Testis (tissue), 3 donors: Measurements from ENCODE around the gene ADSL. TPM values are rescaled to one million over a fixed set of nuclear protein-coding genes. Genes with fewer than 3 reads are reported as not detected.

Source experiments
- DNase-seq: peaks from one replicate; pipeline ENCODE4 v3.0.0-alpha.2; 2019
- H3K27ac ChIP-seq, 2 donors: fragments of 200-600 bp; sonication (generic); one replicate each; pipeline ENCODE4 v1.5.1; 2019
- H3K27me3 ChIP-seq: fragments of 200-600 bp; sonication (generic); one replicate; pipeline ENCODE4 v1.5.1; 2019
- H3K36me3 ChIP-seq: fragments of 200-600 bp; sonication (generic); one replicate; pipeline ENCODE4 v1.5.1; 2017; ENCODE audit warnings: low read depth; ENCODE audit errors: missing control alignments
- H3K4me1 ChIP-seq: fragments of 200-600 bp; sonication (generic); one replicate; pipeline ENCODE4 v1.5.1; 2019
- H3K4me3 ChIP-seq, 2 donors: fragments of 200-600 bp; sonication (generic); one replicate each; pipeline ENCODE4 v1.5.1; 2017 to 2019
- H3K9me3 ChIP-seq: fragments of 200-600 bp; sonication (generic); one replicate; pipeline ENCODE4 v1.5.1; 2017
- POLR2A ChIP-seq: fragments of 450-650 bp; IDR thresholded peaks from one replicate; pipeline ENCODE4 v1.6.1; 2017; ENCODE audit warnings: antibody characterized with exemption, mild to moderate bottlenecking, moderate library complexity
- WGBS, 2 donors: methylation state at CpG; one replicate each; pipeline ENCODE4 v1.1.5; 2018; 5-methylcytosine and 5-hydroxymethylcytosine counted together
- intact Hi-C: fragments of 100-400 bp; cut with DNase I; formaldehyde crosslinking; loops from one replicate; pipeline ENCODE4 v1.15.1; 2023; ENCODE audit warnings: low total_unique reads
- polyA plus RNA-seq: library from polyadenylated mRNA; stranded (reverse); fragments of 350-450 nt; fragmentation: Illumina TruSeq; extraction: RNeasy Lipid Tissue Mini Kit (QIAGEN cat#74804); gene quantifications from one replicate; pipeline ENCODE4 v1.2.3, GENCODE V29; 2014; ENCODE audit warnings: low read depth, low replicate concordance; ENCODE audit not compliant: insufficient read depth
- total RNA-seq, 2 donors: library from RNA; depleted of rRNA; stranded (reverse); fragments of >200 nt; gene quantifications; one replicate each; pipeline ENCODE4 v1.2.3, GENCODE V29; 2016
- TF ChIP-seq, protein P1 (sequence below), 3 experiments: fragments of 450-650 bp in 2 of 3; fragments of 200-600 bp in 1 of 3; sonication (generic) in 1 of 3; IDR thresholded peaks; one replicate each; pipeline ENCODE4 v1.5.1; 2016 to 2019; ENCODE audit warnings: antibody characterized with exemption in 3 of 3, mild to moderate bottlenecking in 2 of 3, moderate library complexity in 1 of 3

Gene ADSL
- total and polyA plus RNA-seq, 3 donors from 2014 or later: 72.4 to 102 (median 78.9) TPM

DNA sequence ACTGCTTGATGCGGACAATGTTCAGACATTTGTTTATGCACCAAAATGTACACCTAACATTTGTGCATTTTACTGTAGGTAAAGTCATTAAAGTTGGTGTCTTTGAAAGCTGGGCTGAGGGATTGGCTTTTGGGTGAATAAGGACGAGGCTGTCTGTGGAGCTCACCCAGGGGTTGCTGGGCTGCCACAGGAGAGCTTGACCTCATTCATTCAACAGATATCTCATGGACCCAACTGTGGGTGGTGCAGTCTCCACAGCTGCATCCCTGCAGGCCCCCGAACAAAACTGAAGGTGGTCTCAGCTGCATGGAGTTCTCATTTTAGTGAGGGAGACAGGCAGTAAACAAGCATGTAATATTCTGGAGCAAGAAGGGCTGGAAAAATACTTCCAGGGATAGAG, 56.8 kb downstream of the ADSL start:
- Histone ChIP-seq H3K27me3 (no peaks in the 10 kb centered on the region), H3K4me3 (no peak overlapping the region), H3K9me3 (no peaks in the 10 kb centered on the region), H3K4me1 (no peaks in the 10 kb centered on the region), H3K36me3 (no peaks in the 10 kb centered on the region), H3K27ac (no peak overlapping the region)
- WGBS, 2 donors: 88 to 96% methylated on average over 2 to 3 of the region's 3 CpGs
- no peak for DNase-seq
- intact Hi-C loops: no loop called here
- TF ChIP-seq, protein P1, sequence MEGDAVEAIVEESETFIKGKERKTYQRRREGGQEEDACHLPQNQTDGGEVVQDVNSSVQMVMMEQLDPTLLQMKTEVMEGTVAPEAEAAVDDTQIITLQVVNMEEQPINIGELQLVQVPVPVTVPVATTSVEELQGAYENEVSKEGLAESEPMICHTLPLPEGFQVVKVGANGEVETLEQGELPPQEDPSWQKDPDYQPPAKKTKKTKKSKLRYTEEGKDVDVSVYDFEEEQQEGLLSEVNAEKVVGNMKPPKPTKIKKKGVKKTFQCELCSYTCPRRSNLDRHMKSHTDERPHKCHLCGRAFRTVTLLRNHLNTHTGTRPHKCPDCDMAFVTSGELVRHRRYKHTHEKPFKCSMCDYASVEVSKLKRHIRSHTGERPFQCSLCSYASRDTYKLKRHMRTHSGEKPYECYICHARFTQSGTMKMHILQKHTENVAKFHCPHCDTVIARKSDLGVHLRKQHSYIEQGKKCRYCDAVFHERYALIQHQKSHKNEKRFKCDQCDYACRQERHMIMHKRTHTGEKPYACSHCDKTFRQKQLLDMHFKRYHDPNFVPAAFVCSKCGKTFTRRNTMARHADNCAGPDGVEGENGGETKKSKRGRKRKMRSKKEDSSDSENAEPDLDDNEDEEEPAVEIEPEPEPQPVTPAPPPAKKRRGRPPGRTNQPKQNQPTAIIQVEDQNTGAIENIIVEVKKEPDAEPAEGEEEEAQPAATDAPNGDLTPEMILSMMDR (IDR thresholded peaks at IDR 0.05): no peak
- no peak for TF ChIP-seq POLR2A

DNA sequence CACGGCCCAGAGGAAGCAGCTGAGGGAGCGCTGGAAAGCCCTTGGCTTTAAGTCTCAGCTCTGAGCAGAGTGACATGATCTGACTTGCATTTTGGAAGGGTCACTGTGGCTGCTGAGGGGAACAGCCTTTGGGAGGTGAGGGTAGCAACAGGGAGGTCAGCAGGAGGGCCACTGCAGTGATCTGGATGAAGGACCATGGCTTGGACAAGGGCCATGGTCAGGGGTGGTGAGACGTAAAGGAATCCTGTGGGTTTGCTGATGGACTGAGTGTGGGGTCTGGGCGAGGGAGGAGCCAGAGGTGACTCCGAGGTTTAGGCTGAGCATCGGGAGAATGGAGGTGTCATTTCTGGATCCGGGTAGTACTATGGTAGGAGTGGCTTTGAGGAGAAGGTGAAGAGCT, 57.4 kb downstream of the ADSL start:
- no peak for DNase-seq
- H3K4me3 ChIP-seq: no peak overlapping the region
- H3K27me3 ChIP-seq: no peaks in the 10 kb centered on the region
- WGBS, 2 donors: 93% methylated on average over 7 of the region's 7 CpGs
- no peak for TF ChIP-seq POLR2A
- TF ChIP-seq, protein P1 (IDR thresholded peaks at IDR 0.05): no peak
- H3K4me1 ChIP-seq: no peaks in the 10 kb centered on the region
- H3K9me3 ChIP-seq: no peaks in the 10 kb centered on the region
- intact Hi-C loops: no loop called here
- no peak overlapping the region for H3K27ac ChIP-seq
- no peaks in the 10 kb centered on the region for H3K36me3 ChIP-seq

DNA sequence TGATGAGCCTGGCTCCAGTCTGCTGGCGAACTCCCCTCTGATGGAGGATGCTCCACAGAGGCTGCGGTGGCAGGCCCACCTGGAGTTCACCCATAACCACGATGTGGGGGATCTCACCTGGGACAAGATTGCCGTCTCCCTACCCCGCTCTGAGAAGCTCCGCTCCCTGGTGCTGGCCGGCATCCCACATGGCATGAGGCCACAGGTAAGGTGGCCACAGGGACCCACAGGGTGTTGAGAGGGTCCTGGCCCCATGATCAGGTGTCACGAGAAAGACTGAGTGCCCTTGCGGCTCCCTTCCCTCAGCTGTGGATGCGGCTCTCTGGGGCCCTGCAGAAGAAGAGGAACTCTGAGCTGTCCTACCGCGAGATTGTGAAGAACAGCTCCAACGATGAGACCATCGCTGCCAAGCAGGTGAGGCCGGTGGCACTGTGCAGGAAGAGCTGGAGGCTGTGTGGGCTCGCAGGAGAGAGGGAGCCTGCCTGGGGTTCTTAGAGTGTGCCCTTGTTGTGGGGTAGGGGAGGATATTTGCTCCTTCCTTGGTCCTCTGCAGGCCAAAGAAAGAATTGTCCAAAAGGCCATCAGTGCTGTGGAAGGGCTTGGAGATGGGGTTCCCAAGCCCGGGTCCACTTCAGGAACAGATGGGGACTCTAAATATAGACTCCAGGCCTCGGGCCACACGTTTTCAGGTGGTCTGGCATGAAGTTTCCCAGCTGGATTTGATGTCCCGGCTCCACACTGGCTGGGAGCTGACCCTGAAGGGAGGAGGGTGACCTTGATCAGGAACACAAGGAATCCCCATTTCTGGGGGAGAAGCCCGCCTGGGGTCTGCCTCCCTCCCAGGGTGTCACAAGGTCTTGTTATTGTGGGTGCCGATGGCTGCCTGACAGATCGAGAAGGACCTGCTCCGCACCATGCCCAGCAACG, 58.2 kb downstream of the ADSL start:
- Histone ChIP-seq H3K27ac (no peak overlapping the region), H3K4me3 (no peak overlapping the region), H3K27me3 (no peaks in the 10 kb centered on the region), H3K9me3 (no peaks in the 10 kb centered on the region), H3K36me3 (no peaks in the 10 kb centered on the region), H3K4me1 (no peaks in the 10 kb centered on the region)
- DNase-seq: no peak
- intact Hi-C loops: no loop called here
- no peak for TF ChIP-seq POLR2A
- TF ChIP-seq, protein P1 (IDR thresholded peaks at IDR 0.05): no peak
- WGBS, 2 donors: 72 to 83% methylated on average over 19 to 25 of the region's 25 CpGs

DNA sequence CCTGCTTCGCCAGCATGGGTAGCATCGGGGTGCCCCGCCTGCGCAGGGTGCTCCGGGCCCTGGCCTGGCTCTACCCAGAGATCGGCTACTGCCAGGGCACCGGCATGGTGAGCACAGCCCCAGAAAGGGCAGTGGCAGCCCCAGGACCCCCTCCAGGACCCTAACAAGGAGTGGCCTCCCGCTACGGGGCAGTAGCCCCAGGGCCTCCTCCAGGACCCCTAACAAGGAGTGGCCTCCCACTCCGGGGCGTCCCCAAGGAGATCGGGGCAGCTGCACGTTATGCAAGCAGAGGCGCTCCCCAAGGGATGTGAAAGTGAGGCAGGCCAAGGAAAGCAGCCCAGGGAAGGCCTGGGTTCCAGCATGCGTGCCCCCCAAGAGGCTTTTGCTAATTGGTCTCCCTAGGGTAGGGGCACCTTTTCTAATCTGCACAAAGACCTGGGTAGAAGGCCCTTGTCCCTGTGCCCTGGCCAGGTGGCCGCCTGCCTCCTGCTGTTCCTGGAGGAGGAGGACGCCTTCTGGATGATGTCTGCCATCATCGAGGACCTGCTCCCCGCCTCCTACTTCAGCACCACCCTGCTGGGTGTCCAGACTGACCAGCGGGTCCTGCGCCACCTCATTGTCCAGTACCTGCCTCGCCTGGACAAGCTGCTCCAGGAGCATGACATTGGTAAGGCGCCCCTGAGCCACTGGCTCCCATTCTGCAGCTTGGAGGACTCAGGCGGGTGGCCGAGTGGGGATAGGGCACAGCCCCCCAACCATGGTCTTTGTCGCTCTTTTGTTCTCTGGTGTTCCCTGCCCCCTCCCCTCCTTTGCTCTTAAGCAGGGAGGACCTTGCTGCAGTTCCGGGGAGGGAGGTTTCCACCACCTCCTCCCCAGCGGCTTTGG, 59.1 kb downstream of the ADSL start:
- Histone ChIP-seq H3K27me3 (no peaks in the 10 kb centered on the region), H3K9me3 (no peaks in the 10 kb centered on the region), H3K36me3 (no peaks in the 10 kb centered on the region), H3K27ac (no peak overlapping the region), H3K4me1 (no peaks in the 10 kb centered on the region), H3K4me3 (no peak overlapping the region)
- TF ChIP-seq, protein P1 (IDR thresholded peaks at IDR 0.05): no peak
- TF ChIP-seq POLR2A: no peak
- 88 to 90% methylated on average over 18 to 28 of the region's 28 CpGs for whole genome bisulfite sequencing, 2 donors
- no peak for DNase-seq
- intact Hi-C loops: no loop called here
